Esophagus squamous epithelium (tissue), 5 donors: ENCODE results near the gene NUDT22. TPM values are rescaled to one million over a fixed set of nuclear protein-coding genes. Genes with fewer than 3 reads are reported as not detected.
A peak's percentile ranks its signal among the peaks of the same experiment; 100 is the strongest.

ENCODE experiments used
- DNase-seq: peaks from one replicate; lab custom pipeline; 2025; lab: John Stamatoyannopoulos, UW
- H3K27ac ChIP-seq, 4 donors: fragments of 200-600 bp; sonication (generic); one replicate each; pipeline ENCODE4 v1.5.1; 2016 to 2019; ENCODE audit warnings: mild to moderate bottlenecking in 1 of 4
- H3K27me3 ChIP-seq, 4 donors: fragments of 200-600 bp; sonication (generic); 1 replicate in 3 of 4; 2 replicates in 1 of 4; pipeline versions ENCODE4 v1.5.1 to v1.6.0; 2017 to 2021; ENCODE audit warnings: antibody characterized with exemption in 1 of 4
- H3K36me3 ChIP-seq, 3 donors: fragments of 200-600 bp; sonication (generic); one replicate each; pipeline ENCODE4 v1.5.1; 2016 to 2019
- H3K4me1 ChIP-seq, 3 donors: fragments of 200-600 bp; sonication (generic); one replicate each; pipeline ENCODE4 v1.5.1; 2017 to 2019
- H3K4me3 ChIP-seq, 4 donors: fragments of 200-600 bp; sonication (generic); 1 replicate in 3 of 4; 2 replicates in 1 of 4; pipeline ENCODE4 v1.5.1; 2016 to 2019; ENCODE audit warnings: mild to moderate bottlenecking in 2 of 4, moderate library complexity in 1 of 4
- H3K9me3 ChIP-seq, 3 donors: fragments of 200-600 bp; sonication (generic); one replicate each; pipeline ENCODE4 v1.5.1; 2016 to 2019
- CTCF ChIP-seq, 6 experiments: fragments of 450-650 bp in 4 of 6; fragments of 200-600 bp in 2 of 6; sonication (generic) in 2 of 6; IDR thresholded peaks; one replicate each; pipeline ENCODE4 v1.5.1; 2016 to 2019; ENCODE audit warnings: antibody characterized with exemption in 6 of 6, mild to moderate bottlenecking in 4 of 6, moderate library complexity in 4 of 6
- POLR2A ChIP-seq, 4 donors: fragments of 450-650 bp; IDR thresholded peaks; one replicate each; pipeline ENCODE4 v1.6.1; 2017; ENCODE audit warnings: antibody characterized with exemption in 4 of 4, mild to moderate bottlenecking in 4 of 4, moderate library complexity in 3 of 4
- WGBS, 2 donors: methylation state at CpG; one replicate each; pipeline ENCODE4 v1.1.5; 2018; 5-methylcytosine and 5-hydroxymethylcytosine counted together
- intact Hi-C: fragments of 100-400 bp; cut with DNase I; formaldehyde crosslinking; loops from one replicate; pipeline ENCODE4 v1.15.0; 2022
- total RNA-seq, 4 donors: library from RNA; depleted of rRNA; stranded (reverse); fragments of >200 nt; gene quantifications; one replicate each; pipeline ENCODE4 v1.1.0, GENCODE V29; 2016
- donor health status: DM: yes; HTN: yes; CAD: no.

The NUDT22 gene
- total RNA-seq, 4 donors from 2014 or later, result 44.0 to 60.1 (median 50.7) TPM

DNA sequence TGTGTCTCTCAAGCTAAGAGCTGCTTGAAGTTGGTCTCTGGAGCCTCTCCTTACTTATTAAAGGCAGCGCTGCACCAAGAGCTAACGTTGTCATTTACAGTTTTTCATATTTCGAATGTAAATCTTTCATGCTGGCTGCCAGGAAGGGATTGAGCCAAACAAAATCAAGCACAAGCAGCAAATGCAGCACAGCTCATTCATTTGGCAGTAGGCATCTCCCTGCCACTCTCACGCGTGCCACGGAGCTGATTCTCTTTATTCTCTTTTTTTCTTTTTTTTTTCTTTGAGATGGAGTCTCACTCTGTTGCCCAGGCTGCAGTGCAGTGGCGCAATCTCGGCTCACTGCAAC lies 6.9 kb downstream of the NUDT22 start:
- intact Hi-C loops, result no loop called here
- Histone ChIP-seq H3K36me3 (peaks cover 0 to 21% (median 0%) of the 10 kb centered on the region in 3 donors), H3K27me3 (no peaks in the 10 kb centered on the region), H3K4me1 (peaks cover 33 to 93% (median 51%) of the 10 kb centered on the region in 3 donors), H3K4me3 (no peak overlapping the region), H3K9me3 (no peaks in the 10 kb centered on the region), H3K27ac (no peak overlapping the region)
- no peak for TF ChIP-seq POLR2A (IDR thresholded peaks at IDR 0.05)
- TF ChIP-seq CTCF (IDR thresholded peaks at IDR 0.05), result no peak
- DNase-seq, result no peak
- 69 to 83% methylated on average over 8 of the region's 8 CpGs for WGBS, 2 donors

DNA sequence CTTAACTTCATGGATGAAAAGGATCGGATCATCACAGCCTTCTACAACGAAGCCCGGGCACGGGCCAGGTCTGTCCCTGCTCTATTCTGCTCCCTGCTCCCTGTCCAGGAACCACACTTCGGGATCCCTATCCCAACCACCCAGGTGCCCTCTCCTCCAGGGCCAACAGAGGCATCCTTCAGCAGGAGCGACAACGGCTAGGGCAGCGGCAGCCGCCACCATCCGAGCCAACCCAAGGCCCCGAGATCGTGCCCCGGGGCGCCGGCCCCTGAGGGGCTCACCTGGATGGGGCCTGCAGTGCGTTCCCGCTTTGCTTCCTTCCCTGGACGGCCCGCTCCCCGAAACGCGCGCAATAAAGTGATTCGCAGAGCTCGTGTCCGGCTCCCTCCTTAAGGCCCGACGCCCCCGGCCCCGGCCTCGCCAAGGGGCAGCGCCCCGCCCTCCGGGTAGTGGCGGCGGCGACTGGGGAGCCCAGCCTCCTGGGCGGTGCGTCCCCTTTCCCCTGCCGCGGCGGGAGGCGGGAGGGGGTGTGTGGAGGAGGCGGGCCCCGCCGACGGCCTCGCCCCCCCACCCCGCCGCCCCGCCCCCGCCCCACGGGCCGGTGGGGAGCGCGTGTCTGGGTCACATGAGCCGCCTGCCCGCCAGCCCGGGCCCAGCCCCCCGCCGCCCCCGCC lies 8.0 kb downstream of the NUDT22 start, which contains the start of gene VEGFB:
Gene VEGFB (plus strand): TSS at position 672 of the 674 bp plus-strand sequence. CDS start 250 bp downstream, outside the sequence.
- peak within 1 kb of the TSS; percentile 79 to 93 (median 90) for H3K27ac ChIP-seq
- peaks cover 0 to 32% (median 0%) of the 10 kb centered on the region in 3 donors for H3K36me3 ChIP-seq
- intact Hi-C loops, result no loop called here
- 3 to 10% methylated on average over 2 to 34 of the region's 62 CpGs for WGBS, 2 donors
- H3K4me3 ChIP-seq, result peak within 1 kb of the TSS; percentile 58 to 88 (median 75)
- H3K4me1 ChIP-seq, result peaks cover 36 to 93% (median 61%) of the 10 kb centered on the region in 3 donors
- DNase-seq, result no peak
- no peaks in the 10 kb centered on the region for H3K9me3 ChIP-seq
- TF ChIP-seq CTCF (IDR thresholded peaks at IDR 0.05) (no peak), POLR2A (IDR thresholded peaks at IDR 0.05) (peak in 2 of 4 donors; percentile 27 to 58)
- no peaks in the 10 kb centered on the region for H3K27me3 ChIP-seq

GRCh38 chr11:64234647-64235379 lies 8.7 kb downstream of the NUDT22 start:
- no CpG with 5 or more reads among the region's 80 CpGs for WGBS, 2 donors
- intact Hi-C loops, result no loop called here
- peaks cover 39 to 93% (median 63%) of the 10 kb centered on the region in 3 donors for H3K4me1 ChIP-seq
- H3K27ac ChIP-seq, result peak overlapping the region; percentile 75 to 93 (median 85)
- no peaks in the 10 kb centered on the region for H3K27me3 ChIP-seq
- no peaks in the 10 kb centered on the region for H3K9me3 ChIP-seq
- H3K4me3 ChIP-seq, result peak overlapping the region; percentile 56 to 88 (median 75)
- no peak for TF ChIP-seq CTCF (IDR thresholded peaks at IDR 0.05)
- peak in 1 of 4 donors; percentile 45 for TF ChIP-seq POLR2A (IDR thresholded peaks at IDR 0.05)
- H3K36me3 ChIP-seq, result peaks cover 0 to 35% (median 0%) of the 10 kb centered on the region in 3 donors
- DNase-seq, result no peak

- Histone ChIP-seq H3K36me3 (peaks cover 0 to 35% (median 0%) of the 10 kb centered on the region in 3 donors), H3K27me3 (no peaks in the 10 kb centered on the region), H3K4me3 (peak overlapping the region; percentile 56 to 88 (median 75)), H3K4me1 (peaks cover 47 to 95% (median 68%) of the 10 kb centered on the region in 3 donors), H3K9me3 (no peaks in the 10 kb centered on the region), H3K27ac (peak overlapping the region; percentile 75 to 93 (median 85))
- 72 to 73% methylated on average over 5 of the region's 12 CpGs for WGBS, 2 donors
- DNase-seq, result no peak
- TF ChIP-seq POLR2A (IDR thresholded peaks at IDR 0.05), result no peak
- TF ChIP-seq CTCF (IDR thresholded peaks at IDR 0.05), result no peak
- intact Hi-C loops, result no loop called here
Observed at GRCh38 chr11:64235437-64236161, 9.5 kb downstream of the NUDT22 start.
